Heart right ventricle (tissue), 16 donors: ENCODE measurements around the gene NR1H3. TPM values are rescaled to one million over a fixed set of nuclear protein-coding genes. Genes with fewer than 3 reads are reported as not detected.

Experiments
- ATAC-seq, 8 donors: fragments of 200-7000 bp; cut with Tn5 transposase; one replicate each; pipeline ENCODE4 v1.9.1; 2020; ENCODE audit warnings: mild to moderate bottlenecking in 8 of 8, moderate library complexity in 8 of 8, moderate number of reproducible peaks in 1 of 8
- DNase-seq, 2 donors: peaks; one replicate each; pipeline ENCODE4 v3.0.0-alpha.2; 2020
- H3K27ac ChIP-seq, 10 donors: fragments of 200-600 bp; sonication (generic) in 2 of 10; one replicate each; pipeline versions ENCODE4 v1.5.0 to v1.8.0; 2020 to 2022; ENCODE audit warnings: mild to moderate bottlenecking in 3 of 10
- H3K27me3 ChIP-seq, 7 donors: fragments of 200-600 bp; one replicate each; pipeline ENCODE4 v1.8.0; 2021 to 2022; ENCODE audit warnings: mild to moderate bottlenecking in 2 of 7
- H3K36me3 ChIP-seq, 9 donors: fragments of 200-600 bp; sonication (generic) in 1 of 9; one replicate each; pipeline versions ENCODE4 v1.5.0 to v1.8.0; 2020 to 2022; ENCODE audit warnings: mild to moderate bottlenecking in 2 of 9
- H3K4me1 ChIP-seq, 9 donors: fragments of 200-600 bp; sonication (generic) in 1 of 9; one replicate each; pipeline versions ENCODE4 v1.5.0 to v1.8.0; 2020 to 2022; ENCODE audit warnings: mild to moderate bottlenecking in 4 of 9
- H3K4me3 ChIP-seq, 10 donors: fragments of 200-600 bp; sonication (generic) in 2 of 10; one replicate each; pipeline versions ENCODE4 v1.5.0 to v1.8.0; 2020 to 2022; ENCODE audit warnings: mild to moderate bottlenecking in 7 of 10, moderate library complexity in 2 of 10
- H3K9me3 ChIP-seq, 11 donors: fragments of 200-600 bp in 10 of 11; sonication (generic) in 2 of 11; one replicate each; pipeline versions ENCODE4 v1.5.0 to v1.8.0; 2013 to 2022; ENCODE audit warnings: mild to moderate bottlenecking in 2 of 11, control low read depth in 1 of 11, moderate library complexity in 1 of 11
- CTCF ChIP-seq, 9 donors: fragments of 200-600 bp; sonication (generic) in 2 of 9; IDR thresholded peaks; one replicate each; pipeline versions ENCODE4 v1.5.0 to v1.8.0; 2021 to 2022; ENCODE audit warnings: antibody characterized with exemption in 9 of 9, mild to moderate bottlenecking in 5 of 9, moderate library complexity in 1 of 9
- WGBS, 2 donors: extraction: QIAGEN DNeasy Blood & Tissue Kit; methylation state at CpG; one replicate each; pipeline ENCODE4 v1.1.7; 2013; ENCODE audit warnings: inconsistent platforms in 1 of 2; 5-methylcytosine and 5-hydroxymethylcytosine counted together
- intact Hi-C, 10 donors: fragments of 100-400 bp; cut with DNase I; formaldehyde crosslinking; loops; one replicate each; pipeline versions ENCODE4 v1.11.1 to v1.14.2; 2022
- polyA plus RNA-seq, 2 donors: library from polyadenylated mRNA; stranded (reverse); fragments of 200-250 nt; gene quantifications; one replicate each; pipeline ENCODE4 v1.2.3, GENCODE V29; 2013
- total RNA-seq, 10 donors: library from RNA; stranded (reverse); fragmentation: NEBNext Ultra II Directional in 3 of 10; extraction: Animal tissue kit (Norgen Biotek cat#: 25700) in 3 of 10; gene quantifications; one replicate each; pipeline versions ENCODE4 v1.2.1 to v1.2.4, GENCODE V29; 2021 to 2023
- donor health status: Arrhythmogenic right ventricular cardiomyopathy.
- donor health status: ischemic (EF 13 %, LVEDD 7.1; RV severe dilation, severe dysfunction).
- donor health status: healthy with polysubstance abuse.
- donor health status: DM: no; HTN: yes; CAD: no.
- donor health status: DM: no; HTN: no; CAD: no.
- donor health status: ischemic (EF 25% LVEDD 6.9; RV normal size, moderate dysfunction).
- donor health status: ischemic (EF 25% LVEDD 5.7; RV mildly dilated, moderate dysfunction).
- donor health status: healthy.
- donor health status: DM: yes; HTN: yes; CAD: no.
- donor health status: Ischemic cardiomyopathy.
- donor health status: ischemic (EF 35%, LVEDD 5.7; RV mildly dilated, moderate dysfunction).
- donor health status: nonischemic (EF 11% LVEDD 7.7; RV severe dilation, severe dysfunction).
- donor health status: DM: yes; HTN: yes; CAD: no.
- donor health status: PGD.
- donor health status: ischemic (EF 29% LVEDD 5.4; RV normal size, mild dysfunction).
- donor health status: nonischemic (EF 23%, LVEDD 6.1; RV moderate dilation, normal function).

NR1H3 gene
- total and polyA plus RNA-seq, 12 donors = 6.6 to 49.2 (median 10.0) TPM

DNA sequence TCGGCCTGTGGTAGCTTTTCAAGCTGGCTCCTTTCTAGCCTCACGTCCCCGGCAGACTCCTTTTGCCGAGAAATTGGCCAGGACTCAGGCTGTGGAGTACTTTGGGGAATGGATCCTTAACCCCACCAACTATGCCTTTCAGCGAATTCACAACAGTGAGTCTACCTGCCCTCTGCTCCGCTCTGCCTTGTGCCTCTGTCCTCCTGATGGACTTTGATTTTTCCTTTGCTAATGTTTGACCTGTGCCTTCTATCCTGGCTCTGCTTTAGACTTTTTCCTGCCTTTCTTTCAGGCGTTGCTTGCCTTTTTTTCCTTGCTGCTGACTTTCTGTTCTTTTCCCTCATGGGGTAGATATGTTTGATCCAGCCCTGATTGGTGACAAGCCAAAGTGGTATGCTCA, 24.7 kb downstream of the NR1H3 start:
- H3K9me3 ChIP-seq = no peaks in the 10 kb centered on the region
- ATAC-seq (no peak), DNase-seq (no peak)
- peaks cover 0 to 52% (median 22%) of the 10 kb centered on the region in 9 donors for H3K4me1 ChIP-seq
- 90 to 95% methylated on average over 7 of the region's 7 CpGs for WGBS, 2 donors
- no peak for TF ChIP-seq CTCF (IDR thresholded peaks at IDR 0.05)
- H3K36me3 ChIP-seq = peaks cover 0 to 100% (median 17%) of the 10 kb centered on the region in 9 donors
- no peak overlapping the region for H3K4me3 ChIP-seq
- H3K27me3 ChIP-seq = no peaks in the 10 kb centered on the region
- no peak overlapping the region for H3K27ac ChIP-seq
- intact Hi-C loops = no loop called here

- ATAC-seq (no peak), DNase-seq (no peak)
- Histone ChIP-seq H3K27ac (no peak overlapping the region), H3K36me3 (peaks cover 0 to 100% (median 22%) of the 10 kb centered on the region in 9 donors), H3K4me3 (no peak overlapping the region), H3K9me3 (no peaks in the 10 kb centered on the region), H3K4me1 (peaks cover 0 to 61% (median 29%) of the 10 kb centered on the region in 9 donors), H3K27me3 (no peaks in the 10 kb centered on the region)
- 90 to 95% methylated on average over 4 of the region's 4 CpGs for WGBS, 2 donors
- intact Hi-C loops = no loop called here
- no peak for TF ChIP-seq CTCF (IDR thresholded peaks at IDR 0.05)
Measured at GRCh38 chr11:47284151-47284550, 26.4 kb downstream of the NR1H3 start.

DNA sequence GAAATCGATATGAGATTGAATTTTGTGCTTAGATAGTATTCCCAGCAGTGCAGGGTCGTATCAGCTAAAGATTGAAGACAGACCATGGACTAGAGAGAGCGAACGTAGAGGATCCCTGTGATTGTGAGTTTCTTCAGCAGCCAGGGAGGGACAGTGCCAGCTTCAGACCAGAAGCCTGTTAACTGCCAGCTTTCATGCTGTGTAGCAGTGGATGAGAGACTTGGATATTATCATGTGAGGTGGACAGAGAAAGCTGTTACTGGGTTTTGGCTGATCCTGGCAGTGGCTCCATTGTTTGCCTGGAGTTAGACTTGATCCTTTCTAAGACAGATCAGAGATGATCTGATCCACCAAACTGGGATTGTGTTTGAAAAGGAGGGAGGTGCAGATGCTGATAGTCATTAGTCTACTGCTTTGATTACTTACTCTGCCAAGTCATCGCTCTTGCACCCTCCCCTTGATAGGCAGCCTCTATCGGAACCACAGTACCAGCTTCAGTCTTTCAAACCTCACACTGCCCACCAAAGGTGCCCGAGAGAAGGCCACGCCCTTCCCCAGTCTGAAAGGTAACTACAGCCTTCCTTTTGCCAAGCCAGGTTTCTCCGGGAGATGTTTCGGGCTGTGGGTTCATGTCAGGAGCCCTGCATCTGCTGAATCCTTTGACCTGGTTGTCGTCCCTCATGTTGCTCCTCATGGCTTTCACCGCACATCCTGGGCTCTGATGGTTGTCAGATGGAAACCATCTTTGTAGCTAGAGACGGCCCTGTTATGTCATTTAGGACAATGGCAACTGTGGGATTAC, 28.4 kb downstream of the NR1H3 start:
- Histone ChIP-seq H3K27me3 (no peaks in the 10 kb centered on the region), H3K36me3 (peaks cover 0 to 100% (median 22%) of the 10 kb centered on the region in 9 donors), H3K27ac (peak overlapping the region in 9 of 10 donors; percentile 4 to 78 (median 41)), H3K9me3 (no peaks in the 10 kb centered on the region), H3K4me1 (peaks cover 0 to 42% (median 21%) of the 10 kb centered on the region in 9 donors), H3K4me3 (no peak overlapping the region)
- DNase-seq (no peak), ATAC-seq (peak in 6 of 8 donors; percentile 12 to 63 (median 41))
- 84 to 87% methylated on average over 13 of the region's 13 CpGs for WGBS, 2 donors
- no peak for TF ChIP-seq CTCF (IDR thresholded peaks at IDR 0.05)
- intact Hi-C loops = no loop called here

GRCh38 chr11:47288066-47288465, 30.3 kb downstream of the NR1H3 start:
- Histone ChIP-seq H3K4me1 (peaks cover 0 to 40% (median 21%) of the 10 kb centered on the region in 9 donors), H3K36me3 (peaks cover 0 to 100% (median 16%) of the 10 kb centered on the region in 9 donors), H3K9me3 (no peaks in the 10 kb centered on the region), H3K4me3 (no peak overlapping the region), H3K27me3 (no peaks in the 10 kb centered on the region), H3K27ac (peak overlapping the region; percentile 31 to 78 (median 65))
- DNase-seq (no peak), ATAC-seq (peak; percentile 50 to 91 (median 68))
- TF ChIP-seq CTCF (IDR thresholded peaks at IDR 0.05) = no peak
- intact Hi-C loops = loop anchor here in 1 of 10 donors (1.0 kb wide), 1 partner anchor 17 kb away; no protein-coding TSS in a partner anchor
- 64 to 65% methylated on average over 5 of the region's 5 CpGs for WGBS, 2 donors
